Right atrium auricular region (tissue), 2 donors: ENCODE data around the gene CD2. TPM values are rescaled to one million over a fixed set of nuclear protein-coding genes. Genes with fewer than 3 reads are reported as not detected.

Source experiments
- DNase-seq: peaks from one replicate; pipeline ENCODE4 v3.0.0-alpha.2; 2019; ENCODE audit warnings: low spot score
- H3K27ac ChIP-seq, 2 donors: fragments of 200-600 bp; sonication (generic); 1 replicate in 1 of 2; 2 replicates in 1 of 2; pipeline ENCODE4 v1.5.1; 2016 to 2019
- H3K27me3 ChIP-seq, 2 donors: fragments of 200-600 bp; sonication (generic); one replicate each; pipeline versions ENCODE4 v1.5.1 to v1.6.0; 2017 to 2019
- H3K36me3 ChIP-seq: fragments of 200-600 bp; sonication (generic); one replicate; pipeline ENCODE4 v1.5.1; 2016
- H3K4me1 ChIP-seq, 2 donors: fragments of 200-600 bp; sonication (generic); one replicate each; pipeline versions ENCODE4 v1.5.1 to v1.6.0; 2017 to 2019
- H3K4me3 ChIP-seq, 2 donors: fragments of 200-600 bp; sonication (generic); 1 replicate in 1 of 2; 2 replicates in 1 of 2; pipeline ENCODE4 v1.5.1; 2017 to 2019; ENCODE audit warnings: mild to moderate bottlenecking in 1 of 2, moderate library complexity in 1 of 2
- H3K9me3 ChIP-seq, 2 donors: fragments of 200-600 bp; sonication (generic); one replicate each; pipeline ENCODE4 v1.5.1; 2019
- CTCF ChIP-seq, 2 donors: fragments of 200-600 bp; sonication (generic); IDR thresholded peaks; one replicate each; pipeline ENCODE4 v1.5.1; 2019; ENCODE audit warnings: antibody characterized with exemption in 2 of 2
- total RNA-seq, 2 donors: library from RNA; depleted of rRNA; stranded (reverse); fragments of >200 nt; gene quantifications; one replicate each; pipeline ENCODE4 v1.1.0, GENCODE V29; 2016

CD2 gene
- total RNA-seq, 2 donors from 2014 or later, result 0.26 to 1.6 TPM

- no peaks in the 10 kb centered on the region for H3K27me3 ChIP-seq
- DNase-seq, result no peak
- H3K4me3 ChIP-seq, result no peak overlapping the region
- H3K27ac ChIP-seq, result no peak overlapping the region
- H3K9me3 ChIP-seq, result no peaks in the 10 kb centered on the region
- TF ChIP-seq CTCF (IDR thresholded peaks at IDR 0.05), result no peak
- H3K36me3 ChIP-seq, result no peaks in the 10 kb centered on the region
- no peaks in the 10 kb centered on the region for H3K4me1 ChIP-seq
Measured at GRCh38 chr1:116710420-116711262, 43.6 kb upstream of the CD2 start.

- TF ChIP-seq CTCF (IDR thresholded peaks at IDR 0.05), result no peak
- Histone ChIP-seq H3K27ac (no peak overlapping the region), H3K36me3 (no peaks in the 10 kb centered on the region), H3K4me3 (no peak overlapping the region), H3K4me1 (no peaks in the 10 kb centered on the region), H3K9me3 (no peaks in the 10 kb centered on the region), H3K27me3 (no peaks in the 10 kb centered on the region)
- DNase-seq, result no peak
Measured at GRCh38 chr1:116711263-116711840, 42.9 kb upstream of the CD2 start.

- Histone ChIP-seq H3K4me3 (no peak overlapping the region), H3K4me1 (no peaks in the 10 kb centered on the region), H3K36me3 (no peaks in the 10 kb centered on the region), H3K27me3 (no peaks in the 10 kb centered on the region), H3K27ac (no peak overlapping the region), H3K9me3 (no peaks in the 10 kb centered on the region)
- no peak for DNase-seq
- no peak for TF ChIP-seq CTCF (IDR thresholded peaks at IDR 0.05)
Measured at GRCh38 chr1:116712510-116712909, 41.7 kb upstream of the CD2 start.

- DNase-seq, result no peak
- no peak for TF ChIP-seq CTCF (IDR thresholded peaks at IDR 0.05)
- Histone ChIP-seq H3K27ac (no peak overlapping the region), H3K9me3 (no peaks in the 10 kb centered on the region), H3K4me3 (no peak overlapping the region), H3K36me3 (no peaks in the 10 kb centered on the region), H3K27me3 (no peaks in the 10 kb centered on the region), H3K4me1 (no peaks in the 10 kb centered on the region)
Measured at GRCh38 chr1:116713474-116713873, 40.8 kb upstream of the CD2 start.

- Histone ChIP-seq H3K4me1 (no peaks in the 10 kb centered on the region), H3K27ac (no peak overlapping the region), H3K27me3 (no peaks in the 10 kb centered on the region), H3K9me3 (no peaks in the 10 kb centered on the region), H3K4me3 (no peak overlapping the region), H3K36me3 (no peaks in the 10 kb centered on the region)
- DNase-seq, result no peak
- no peak for TF ChIP-seq CTCF (IDR thresholded peaks at IDR 0.05)
Measured at GRCh38 chr1:116716391-116716790, 37.8 kb upstream of the CD2 start.
